HG02943 (cell line): ENCODE data around the gene SEBOX.

Source experiments
- ATAC-seq: cut with Tn5 transposase; IDR thresholded peaks from one replicate; pipeline ENCODE4 v1.9.1; 2021; ENCODE audit warnings: mild to moderate bottlenecking, low read depth, moderate library complexity; ENCODE audit not compliant: unreplicated experiment

SEBOX gene

GRCh38 chr17:28394337-28395116 is 29.5 kb upstream of the SEBOX start:
- no peak for ATAC-seq

GRCh38 chr17:28392491-28392890 is 27.5 kb upstream of the SEBOX start:
- ATAC-seq = no peak

GRCh38 chr17:28391401-28391800 is 26.4 kb upstream of the SEBOX start:
- no peak for ATAC-seq

GRCh38 chr17:28390984-28391383 is 26.0 kb upstream of the SEBOX start:
- ATAC-seq = no peak

- no peak for ATAC-seq
These were observed 25.6 kb upstream of the SEBOX start for GRCh38 chr17:28390563-28390962.

- ATAC-seq = no peak
These were observed 25.1 kb upstream of the SEBOX start for GRCh38 chr17:28390141-28390540.

- ATAC-seq = no peak
These were observed 23.1 kb upstream of the SEBOX start for GRCh38 chr17:28388106-28388505.

- no peak for ATAC-seq
These were observed 21.4 kb upstream of the SEBOX start for GRCh38 chr17:28386391-28386790.

GRCh38 chr17:28385406-28385805 is 20.4 kb upstream of the SEBOX start:
- ATAC-seq = no peak

- no peak for ATAC-seq
These were observed 20.0 kb upstream of the SEBOX start for GRCh38 chr17:28385037-28385400.

GRCh38 chr17:28384281-28385036 is 19.5 kb upstream of the SEBOX start:
- ATAC-seq = no peak

- no peak for ATAC-seq
These were observed 16.3 kb upstream of the SEBOX start for GRCh38 chr17:28381141-28381825.

- ATAC-seq = no peak
These were observed 15.1 kb upstream of the SEBOX start for GRCh38 chr17:28379814-28380801.

- ATAC-seq = no peak
These were observed 7.9 kb upstream of the SEBOX start for GRCh38 chr17:28372945-28373274.

- ATAC-seq = no peak
These were observed 7.4 kb upstream of the SEBOX start for GRCh38 chr17:28372203-28372944.

GRCh38 chr17:28371245-28372202 is 6.5 kb upstream of the SEBOX start, which contains the start of gene SARM1:
SARM1 (plus strand) TSS chr17:28371694; CDS start chr17:28372033, 339 bp downstream.
- peak; percentile 74 for ATAC-seq

GRCh38 chr17:28370744-28371103 is 5.7 kb upstream of the SEBOX start:
- no peak for ATAC-seq

- ATAC-seq = no peak
These were observed 5.2 kb upstream of the SEBOX start, which contains the start of gene VTN for GRCh38 chr17:28370035-28370743. VTN (minus strand) TSS chr17:28370307; CDS start chr17:28370203, 104 bp downstream.
